Measurements from ENCODE around the gene GNAQ.

Gene GNAQ

GRCh38 chr9:78003730-78004129, 27.9 kb downstream of the GNAQ start:
- TF ChIP-seq TEAD4 (IDR thresholded peaks at IDR 0.05) (no peak), EP300 (IDR thresholded peaks at IDR 0.05; ENCODE audit: borderline replicate concordance) (no peak), REST (IDR thresholded peaks at IDR 0.05; ENCODE audit: low read depth) (no peak), CEBPB (IDR thresholded peaks at IDR 0.05) (no peak)

GRCh38 chr9:78001946-78002731, 29.5 kb downstream of the GNAQ start:
- TF ChIP-seq RAD21 (IDR thresholded peaks at IDR 0.05; ENCODE audit: low read depth) (no peak), USF1 (IDR thresholded peaks at IDR 0.05) (no peak), CEBPB (IDR thresholded peaks at IDR 0.05) (no peak), YY1 (IDR thresholded peaks at IDR 0.05; ENCODE audit: low read depth) (no peak), CREB1 (IDR thresholded peaks at IDR 0.05; ENCODE audit: low read depth) (no peak), EP300 (IDR thresholded peaks at IDR 0.05; ENCODE audit: borderline replicate concordance) (no peak), REST (IDR thresholded peaks at IDR 0.05; ENCODE audit: low read depth) (no peak), MAX (IDR thresholded peaks at IDR 0.05) (no peak), TEAD4 (IDR thresholded peaks at IDR 0.05) (no peak), TAF1 (IDR thresholded peaks at IDR 0.05; ENCODE audit: low read depth) (no peak), ZBTB7A (IDR thresholded peaks at IDR 0.05; ENCODE audit: low read depth) (no peak)

GRCh38 chr9:78000221-78000620, 31.4 kb downstream of the GNAQ start:
- TF ChIP-seq RAD21 (IDR thresholded peaks at IDR 0.05; ENCODE audit: low read depth) (no peak), CREB1 (IDR thresholded peaks at IDR 0.05; ENCODE audit: low read depth) (no peak), NFIC (IDR thresholded peaks at IDR 0.05) (no peak), ZBTB7A (IDR thresholded peaks at IDR 0.05; ENCODE audit: low read depth) (no peak), REST (IDR thresholded peaks at IDR 0.05; ENCODE audit: low read depth) (no peak), TAF1 (IDR thresholded peaks at IDR 0.05; ENCODE audit: low read depth) (no peak), EP300 (IDR thresholded peaks at IDR 0.05; ENCODE audit: borderline replicate concordance) (no peak)

GRCh38 chr9:77999231-77999631, 32.4 kb downstream of the GNAQ start:
- no peak for TF ChIP-seq CEBPB (IDR thresholded peaks at IDR 0.05)
- TF ChIP-seq FOXM1 (IDR thresholded peaks at IDR 0.05; ENCODE audit: borderline replicate concordance, low read depth), result no peak
- no peak for TF ChIP-seq USF1 (IDR thresholded peaks at IDR 0.05)
- TF ChIP-seq REST (IDR thresholded peaks at IDR 0.05; ENCODE audit: low read depth), result no peak
- TF ChIP-seq CREB1 (IDR thresholded peaks at IDR 0.05; ENCODE audit: low read depth), result no peak
- TF ChIP-seq EP300 (IDR thresholded peaks at IDR 0.05; ENCODE audit: borderline replicate concordance), result no peak
- TF ChIP-seq TEAD4 (IDR thresholded peaks at IDR 0.05), result no peak
- TF ChIP-seq EGR1 (IDR thresholded peaks at IDR 0.05), result no peak
- no peak for TF ChIP-seq TCF12 (IDR thresholded peaks at IDR 0.05; ENCODE audit: low read depth)
- no peak for TF ChIP-seq TAF1 (IDR thresholded peaks at IDR 0.05; ENCODE audit: low read depth)
- no peak for TF ChIP-seq YY1 (IDR thresholded peaks at IDR 0.05; ENCODE audit: low read depth)
- TF ChIP-seq RAD21 (IDR thresholded peaks at IDR 0.05; ENCODE audit: low read depth), result no peak
- no peak for TF ChIP-seq NFIC (IDR thresholded peaks at IDR 0.05)
- TF ChIP-seq ZBTB7A (IDR thresholded peaks at IDR 0.05; ENCODE audit: low read depth), result no peak
- TF ChIP-seq MAX (IDR thresholded peaks at IDR 0.05), result no peak

All from Ishikawa (cell line).